GM20000 (cell line): ENCODE measurements around the gene TSPAN18.

Source experiments
- DNase-seq: peaks from one replicate; pipeline ENCODE4 v3.0.0; 2012; ENCODE audit warnings: low spot score
- CTCF ChIP-seq: IDR thresholded peaks from 2 replicates; pipeline ENCODE4 v1.5.1; 2012; ENCODE audit warnings: mild to moderate bottlenecking, control low read depth; ENCODE audit errors: extremely low read depth, missing control alignments

Gene TSPAN18

GRCh38 chr11:44885919-44886789 is 159.4 kb downstream of the TSPAN18 start:
- no peak for TF ChIP-seq CTCF
- DNase-seq: no peak

- TF ChIP-seq CTCF: no peak
- DNase-seq: no peak
Measured at GRCh38 chr11:44886790-44887140, 160.0 kb downstream of the TSPAN18 start.

GRCh38 chr11:44887636-44888035 is 160.9 kb downstream of the TSPAN18 start:
- DNase-seq: no peak
- TF ChIP-seq CTCF: no peak

- DNase-seq: no peak
- no peak for TF ChIP-seq CTCF
Measured at GRCh38 chr11:44889266-44889665, 162.5 kb downstream of the TSPAN18 start.

- TF ChIP-seq CTCF: no peak
Measured at GRCh38 chr11:44892843-44893242, 166.1 kb downstream of the TSPAN18 start.

GRCh38 chr11:44893308-44893822 is 166.6 kb downstream of the TSPAN18 start:
- no peak for TF ChIP-seq CTCF
- no peak for DNase-seq

More at GRCh38 chr11:44892843-44893242, 166.1 kb downstream of the TSPAN18 start:
- no peak for DNase-seq

- peak; percentile 67 for DNase-seq
- peak; percentile 73 for TF ChIP-seq CTCF
Measured at GRCh38 chr11:44893846-44894617, 167.3 kb downstream of the TSPAN18 start.
